ENCODE results near the gene ARHGEF4.

The ARHGEF4 gene

GRCh38 chr2:130818809-130819208, 17.9 kb upstream of the ARHGEF4 start:
- no peak overlapping the region for H3K4me3 ChIP-seq (ENCODE audit: low read length)
- no peak for DNase-seq (ENCODE audit: low read depth, low spot score)

GRCh38 chr2:130819226-130819607, 17.5 kb upstream of the ARHGEF4 start:
- H3K4me3 ChIP-seq (ENCODE audit: low read length): no peak overlapping the region
- DNase-seq (ENCODE audit: low read depth, low spot score): no peak

- H3K4me3 ChIP-seq (ENCODE audit: low read length): no peak overlapping the region
Observed at GRCh38 chr2:130819608-130820278, 17.0 kb upstream of the ARHGEF4 start.

GRCh38 chr2:130820279-130820861, 16.3 kb upstream of the ARHGEF4 start:
- no peak overlapping the region for H3K4me3 ChIP-seq (ENCODE audit: low read length)
- no peak for DNase-seq (ENCODE audit: low read depth, low spot score)

More at GRCh38 chr2:130819608-130820278, 17.0 kb upstream of the ARHGEF4 start:
- DNase-seq (ENCODE audit: low read depth, low spot score): no peak

- no peak overlapping the region for H3K4me3 ChIP-seq (ENCODE audit: low read length)
- no peak for DNase-seq (ENCODE audit: low read depth, low spot score)
Observed at GRCh38 chr2:130821867-130822266, 14.8 kb upstream of the ARHGEF4 start.

- H3K4me3 ChIP-seq (ENCODE audit: low read length): no peak overlapping the region
- no peak for DNase-seq (ENCODE audit: low read depth, low spot score)
Observed at GRCh38 chr2:130822766-130823165, 13.9 kb upstream of the ARHGEF4 start.

GRCh38 chr2:130823171-130823885, 13.4 kb upstream of the ARHGEF4 start:
- DNase-seq (ENCODE audit: low read depth, low spot score): no peak
- H3K4me3 ChIP-seq (ENCODE audit: low read length): no peak overlapping the region

GRCh38 chr2:130823886-130824491, 12.7 kb upstream of the ARHGEF4 start:
- no peak for DNase-seq (ENCODE audit: low read depth, low spot score)
- H3K4me3 ChIP-seq (ENCODE audit: low read length): no peak overlapping the region

- DNase-seq (ENCODE audit: low read depth, low spot score): peak; percentile 61
- H3K4me3 ChIP-seq (ENCODE audit: low read length): no peak overlapping the region
Observed at GRCh38 chr2:130824492-130825061, 12.1 kb upstream of the ARHGEF4 start.

- no peak overlapping the region for H3K4me3 ChIP-seq (ENCODE audit: low read length)
- no peak for DNase-seq (ENCODE audit: low read depth, low spot score)
Observed at GRCh38 chr2:130825231-130825965, 11.3 kb upstream of the ARHGEF4 start.

- DNase-seq (ENCODE audit: low read depth, low spot score): no peak
- H3K4me3 ChIP-seq (ENCODE audit: low read length): no peak overlapping the region
Observed at GRCh38 chr2:130825966-130826253, 10.8 kb upstream of the ARHGEF4 start.

GRCh38 chr2:130826419-130826818, 10.3 kb upstream of the ARHGEF4 start:
- DNase-seq (ENCODE audit: low read depth, low spot score): no peak
- no peak overlapping the region for H3K4me3 ChIP-seq (ENCODE audit: low read length)

- no peak for DNase-seq (ENCODE audit: low read depth, low spot score)
- H3K4me3 ChIP-seq (ENCODE audit: low read length): no peak overlapping the region
Observed at GRCh38 chr2:130826821-130827501, 9.8 kb upstream of the ARHGEF4 start.

- DNase-seq (ENCODE audit: low read depth, low spot score): no peak
- no peak overlapping the region for H3K4me3 ChIP-seq (ENCODE audit: low read length)
Observed at GRCh38 chr2:130827502-130828251, 9.0 kb upstream of the ARHGEF4 start.

GRCh38 chr2:130828461-130828860, 8.3 kb upstream of the ARHGEF4 start:
- no peak for DNase-seq (ENCODE audit: low read depth, low spot score)
- H3K4me3 ChIP-seq (ENCODE audit: low read length): no peak overlapping the region

- no peak overlapping the region for H3K4me3 ChIP-seq (ENCODE audit: low read length)
- no peak for DNase-seq (ENCODE audit: low read depth, low spot score)
Observed at GRCh38 chr2:130829015-130829414, 7.7 kb upstream of the ARHGEF4 start.

GRCh38 chr2:130830538-130830937, 6.2 kb upstream of the ARHGEF4 start:
- DNase-seq (ENCODE audit: low read depth, low spot score): no peak

GRCh38 chr2:130831356-130831755, 5.4 kb upstream of the ARHGEF4 start:
- no peak for DNase-seq (ENCODE audit: low read depth, low spot score)
- H3K4me3 ChIP-seq (ENCODE audit: low read length): no peak overlapping the region

More at GRCh38 chr2:130830538-130830937, 6.2 kb upstream of the ARHGEF4 start:
- H3K4me3 ChIP-seq (ENCODE audit: low read length): no peak overlapping the region
